ENCODE results near the gene ASXL3.

ASXL3 gene

DNA sequence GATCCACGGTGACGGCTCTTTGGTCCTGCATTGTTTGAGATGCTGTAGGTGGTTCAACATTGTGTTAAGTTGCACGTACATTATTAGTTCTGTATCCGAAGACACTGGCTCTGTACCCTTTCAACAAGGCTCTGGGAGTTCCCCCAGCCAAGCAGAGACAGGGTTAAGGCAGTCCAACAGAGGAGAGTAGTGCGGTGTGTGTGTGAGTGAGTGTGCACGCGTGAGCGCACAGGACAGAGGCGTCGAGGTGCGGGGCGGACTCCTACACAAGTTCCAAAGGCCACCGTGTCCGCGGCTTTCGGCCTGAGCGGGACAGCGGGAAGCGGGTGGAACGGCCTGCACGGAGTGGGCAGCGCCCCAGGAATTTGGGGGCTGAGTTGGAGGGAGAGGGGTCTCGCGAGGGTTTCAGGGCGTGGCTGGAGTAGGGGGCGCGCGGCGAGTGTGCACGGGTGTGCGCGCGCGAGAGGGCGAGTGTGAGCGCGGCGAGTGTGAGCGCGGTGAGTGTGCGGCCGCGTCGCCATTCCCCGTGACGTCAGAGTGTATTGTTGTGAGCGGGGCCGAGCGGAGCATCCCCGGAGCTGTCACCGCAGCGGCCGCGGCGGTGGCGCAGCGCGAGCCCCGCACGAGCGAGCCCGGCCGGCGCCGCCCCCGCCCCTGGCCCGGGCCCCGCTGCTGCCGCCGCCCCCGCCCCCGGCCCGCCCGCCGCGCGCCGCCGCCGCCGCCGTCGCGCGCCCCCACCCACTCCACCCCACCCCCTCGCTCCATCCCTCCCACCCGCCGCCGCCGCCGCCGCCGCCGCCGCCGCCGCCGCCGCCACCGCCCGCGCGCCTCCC is at the start of gene ASXL3:
Gene ASXL3 (plus strand): TSS at position 535 of the 833 bp plus-strand sequence. CDS start 413 bp downstream, outside the sequence.
- DNase-seq (ENCODE audit: low read depth) = no peak

DNA sequence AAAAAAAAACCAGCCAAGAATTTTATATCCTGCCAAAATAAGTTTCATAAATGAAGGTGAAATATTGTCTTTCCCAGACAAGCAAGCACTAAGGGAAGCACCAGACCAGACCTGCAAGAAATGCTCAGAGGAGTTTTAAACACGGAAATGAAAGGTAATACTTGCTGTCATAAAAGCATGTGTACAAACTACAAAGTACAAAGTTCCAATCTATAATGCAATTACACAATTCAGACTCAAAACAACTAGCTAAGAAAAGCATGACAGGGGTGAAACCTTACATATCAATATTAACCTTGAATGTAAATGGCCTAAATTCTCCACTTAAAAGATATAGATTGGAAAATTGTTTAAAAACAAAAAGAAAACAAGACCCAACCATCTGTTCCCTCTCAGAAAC is 45.0 kb upstream of the ASXL3 start:
- DNase-seq (ENCODE audit: low read depth) = no peak

DNA sequence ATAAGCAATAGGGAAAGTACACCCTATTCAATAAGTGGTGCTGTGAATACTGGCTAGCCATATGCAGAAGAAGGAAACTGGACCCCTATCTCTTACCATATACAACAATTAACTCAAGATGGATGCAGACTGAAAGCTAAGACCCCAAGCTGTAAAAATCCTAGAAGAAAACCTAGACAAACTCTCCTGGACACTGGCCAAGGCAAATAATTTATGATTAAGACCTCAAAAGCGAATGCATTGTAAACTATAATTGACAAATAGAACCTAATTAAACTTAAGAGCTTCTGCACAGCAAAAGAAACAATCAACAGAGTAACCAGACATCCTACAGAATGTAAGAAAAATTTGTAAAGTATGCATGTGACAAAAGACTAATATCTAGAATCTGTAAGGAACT is 41.1 kb upstream of the ASXL3 start:
- no peak for DNase-seq (ENCODE audit: low read depth)

DNA sequence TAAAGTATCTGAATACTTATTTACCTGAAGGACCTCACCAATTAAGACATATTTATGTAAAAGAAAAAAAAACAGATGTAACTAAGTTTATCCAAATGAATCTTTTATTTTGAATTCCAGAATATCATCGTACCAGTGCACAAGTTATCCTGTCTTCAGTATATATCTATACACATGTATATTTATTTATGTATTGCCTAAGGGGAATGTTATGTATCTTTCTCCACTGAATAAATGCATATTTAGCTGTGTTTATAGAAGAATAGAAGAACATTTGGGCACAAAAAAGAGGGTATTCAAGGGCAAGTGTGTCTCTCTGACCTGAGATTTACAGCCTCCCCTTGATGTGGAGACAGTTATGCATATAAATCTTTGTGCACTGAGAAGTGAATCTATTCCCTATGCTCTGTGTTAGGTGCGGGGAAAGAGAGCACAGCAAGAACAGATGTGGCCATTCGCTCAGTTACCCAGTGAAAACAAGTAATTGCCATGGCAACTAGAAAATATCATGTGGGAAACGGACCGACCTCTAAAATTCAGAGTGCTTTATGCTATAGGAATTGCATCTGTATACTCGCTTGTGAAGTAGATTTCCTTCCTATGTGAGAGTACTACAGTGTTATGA is 39.5 kb upstream of the ASXL3 start:
- DNase-seq (ENCODE audit: low read depth) = no peak

DNA sequence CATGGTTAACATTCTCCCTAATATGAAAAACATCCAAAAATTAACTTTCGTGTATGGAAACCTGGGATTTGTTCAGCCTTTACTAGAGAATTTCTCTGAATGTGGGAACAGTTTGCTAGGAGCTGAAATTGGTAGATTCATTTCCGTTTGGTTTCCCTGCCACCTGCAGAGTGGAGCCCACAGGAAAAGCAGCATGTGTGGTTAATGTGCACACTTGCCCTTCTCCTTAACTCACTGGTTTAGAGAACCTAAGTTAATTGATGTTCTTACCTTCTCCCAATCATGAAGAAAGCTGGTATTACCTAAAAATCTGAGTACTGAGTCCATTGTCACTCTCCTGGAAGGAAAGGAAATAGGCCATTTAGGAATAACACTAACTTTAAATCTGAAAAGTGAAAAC is 37.6 kb upstream of the ASXL3 start:
- DNase-seq (ENCODE audit: low read depth) = no peak

- DNase-seq (ENCODE audit: low read depth) = no peak
These were observed 36.7 kb upstream of the ASXL3 start for GRCh38 chr18:33541316-33541715.

DNA sequence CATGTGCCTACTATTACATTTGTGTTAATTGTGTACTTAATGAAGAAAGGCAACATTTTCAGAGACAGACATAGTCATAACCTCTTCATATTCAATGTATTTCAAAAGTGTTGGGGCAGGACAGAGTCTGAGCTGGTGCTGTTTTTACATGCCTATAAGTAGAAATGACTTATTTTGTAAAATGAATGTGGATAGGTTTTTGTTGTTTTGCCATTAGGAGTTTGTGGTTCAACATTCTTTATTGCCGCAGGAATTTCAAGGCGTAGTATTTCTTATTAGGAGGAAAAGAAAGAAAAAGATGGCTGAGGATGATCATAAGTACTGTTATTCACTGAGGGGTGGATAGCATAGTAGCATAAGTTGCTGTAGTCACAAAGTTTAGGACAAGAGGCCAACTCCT is 21.2 kb upstream of the ASXL3 start:
- DNase-seq (ENCODE audit: low read depth) = no peak

- DNase-seq (ENCODE audit: low read depth) = no peak
These were observed 20.3 kb upstream of the ASXL3 start for GRCh38 chr18:33557706-33558105.

DNA sequence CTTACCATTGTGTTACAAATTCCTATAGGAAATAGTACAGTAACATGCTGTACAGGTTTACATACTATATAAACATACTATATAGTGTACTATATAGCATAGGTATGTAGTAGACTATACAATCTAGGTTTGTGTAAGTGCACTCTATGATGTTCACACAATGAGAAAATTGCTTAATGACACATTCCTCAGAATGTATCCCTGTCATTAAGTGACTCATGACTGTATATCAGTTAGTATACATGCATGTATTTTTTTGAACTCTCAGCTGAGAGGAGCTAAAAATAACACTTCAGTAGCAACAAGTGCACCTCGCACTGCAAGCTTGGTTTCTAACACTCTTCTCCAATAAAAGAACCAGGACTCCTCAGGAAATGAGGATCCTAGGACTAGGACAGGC is 19.5 kb upstream of the ASXL3 start:
- no peak for DNase-seq (ENCODE audit: low read depth)

GRCh38 chr18:33560686-33561370 is 17.2 kb upstream of the ASXL3 start:
- DNase-seq (ENCODE audit: low read depth) = no peak

DNA sequence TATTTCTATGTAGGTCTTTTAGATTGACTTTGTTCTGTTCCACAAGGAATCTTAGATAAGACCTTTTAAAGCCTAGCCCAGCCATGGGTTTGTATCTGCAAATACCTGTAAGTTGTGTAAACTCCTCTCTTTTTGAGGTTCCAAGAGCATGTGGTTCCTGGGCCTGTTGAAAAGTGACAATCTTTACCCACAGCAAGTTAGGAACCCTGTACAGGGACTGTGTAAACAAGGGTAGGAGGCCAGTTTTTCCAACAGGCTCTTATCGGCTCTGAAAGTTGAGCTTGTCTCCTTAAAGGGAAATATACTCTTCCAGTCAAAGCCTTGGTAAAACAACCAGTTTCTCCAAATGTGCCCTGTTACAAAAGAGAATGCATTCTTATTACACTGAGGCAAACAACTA is 15.3 kb upstream of the ASXL3 start:
- DNase-seq (ENCODE audit: low read depth) = no peak

- no peak for DNase-seq (ENCODE audit: low read depth)
These were observed 10.3 kb upstream of the ASXL3 start for GRCh38 chr18:33567705-33568104.

DNA sequence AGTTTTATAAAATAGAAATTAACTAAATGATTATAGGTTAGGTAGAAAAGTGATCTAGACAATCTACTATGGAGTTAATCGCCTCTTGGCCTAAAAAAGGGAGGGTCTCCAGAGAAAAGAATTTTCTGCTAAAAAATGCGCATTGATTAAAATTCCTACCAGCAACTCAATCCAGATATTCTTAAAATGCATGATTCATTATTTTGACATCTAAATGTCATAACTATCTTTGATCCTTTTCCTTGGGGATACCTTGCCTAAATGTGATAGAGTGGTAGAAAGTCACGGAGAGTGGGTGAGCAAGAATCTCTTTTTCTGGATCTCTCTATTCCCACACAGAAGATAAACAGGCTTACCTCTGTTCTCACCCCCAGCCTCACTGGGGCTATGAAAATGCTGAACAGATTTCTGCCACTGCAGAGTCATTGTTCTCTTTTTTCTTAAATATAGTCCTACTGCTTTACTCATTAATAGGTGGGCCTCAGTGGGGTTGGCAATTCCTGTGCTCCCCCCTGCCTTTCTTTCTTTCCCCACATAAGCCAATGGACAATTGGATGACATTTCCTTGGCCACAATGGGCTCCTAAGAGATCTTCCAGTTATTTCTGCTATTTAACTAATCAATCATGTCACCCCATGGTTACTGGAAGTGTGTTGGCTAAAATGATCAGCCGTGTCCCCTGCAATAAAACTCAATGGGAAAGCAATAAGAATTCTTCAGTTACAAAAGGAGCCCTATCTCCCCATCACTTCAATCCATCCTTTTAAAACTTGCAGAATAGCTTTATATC is 5.8 kb upstream of the ASXL3 start:
- no peak for DNase-seq (ENCODE audit: low read depth)

DNA sequence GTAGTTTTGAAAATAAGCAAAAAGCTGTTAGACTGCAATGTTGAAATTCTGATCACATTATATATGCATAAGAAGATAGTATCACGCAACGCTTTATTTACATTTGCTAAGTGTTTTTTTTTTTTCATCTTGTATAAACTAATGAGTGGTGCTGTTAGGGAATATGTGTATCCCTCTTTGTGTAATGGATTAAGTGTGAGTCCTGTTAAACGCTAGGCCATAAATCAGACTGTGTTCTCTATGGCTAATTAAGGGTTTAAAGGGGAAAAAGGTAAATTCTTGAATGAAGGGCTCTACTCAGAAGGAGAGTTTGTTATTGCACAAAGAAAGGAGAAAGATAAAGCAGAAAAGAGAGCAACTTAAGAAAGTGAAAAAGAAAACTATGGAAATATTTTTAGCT is 4.8 kb upstream of the ASXL3 start:
- no peak for DNase-seq (ENCODE audit: low read depth)

DNA sequence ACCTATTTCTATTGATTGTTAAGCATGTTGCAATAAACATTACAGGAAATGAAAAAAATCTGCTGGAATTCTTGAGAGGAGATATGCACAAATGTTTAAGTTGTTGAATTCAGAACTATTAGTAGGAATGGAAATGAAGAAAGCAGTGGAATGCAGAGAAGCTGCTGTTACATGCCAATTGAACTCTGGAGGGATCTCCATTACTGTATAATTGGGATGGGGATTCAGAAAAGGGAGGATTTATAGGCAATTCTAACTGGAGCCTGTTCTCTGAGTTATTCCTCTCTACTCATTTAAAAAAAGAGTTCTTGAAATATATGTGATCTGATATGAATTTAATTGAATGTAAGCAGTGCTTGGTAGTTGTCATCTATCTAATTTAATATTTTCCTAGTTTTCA is 2.6 kb upstream of the ASXL3 start:
- DNase-seq (ENCODE audit: low read depth) = no peak

DNA sequence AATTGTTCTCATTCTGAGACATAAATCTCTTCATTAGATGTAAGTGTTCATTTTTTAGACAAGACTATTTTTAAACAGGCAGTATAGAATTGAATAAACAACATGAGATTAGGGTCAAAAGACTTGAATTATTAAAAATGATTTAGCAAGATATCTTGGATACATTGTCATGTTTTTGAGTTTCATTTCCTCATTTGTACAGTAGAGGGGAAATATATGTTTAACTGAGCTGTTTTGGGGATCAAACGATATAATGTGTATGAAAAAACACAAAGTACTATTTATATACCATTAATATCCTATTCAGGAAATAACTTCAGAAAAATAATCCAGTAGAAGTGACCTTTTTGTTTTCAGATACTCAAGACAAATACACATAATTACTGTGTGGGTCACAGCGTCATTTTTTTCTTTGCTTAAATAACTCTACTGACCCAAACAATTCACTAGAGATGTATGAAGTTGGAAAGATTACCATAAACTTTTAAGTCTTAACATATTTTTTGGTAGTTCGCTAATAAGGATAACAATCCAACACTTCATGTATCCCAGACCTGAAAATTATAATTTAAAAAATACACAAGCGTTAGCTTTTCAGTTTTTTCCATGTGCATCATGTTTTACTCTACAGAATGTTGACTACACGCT is 896 bp upstream of the ASXL3 start:
- DNase-seq (ENCODE audit: low read depth) = no peak

DNA sequence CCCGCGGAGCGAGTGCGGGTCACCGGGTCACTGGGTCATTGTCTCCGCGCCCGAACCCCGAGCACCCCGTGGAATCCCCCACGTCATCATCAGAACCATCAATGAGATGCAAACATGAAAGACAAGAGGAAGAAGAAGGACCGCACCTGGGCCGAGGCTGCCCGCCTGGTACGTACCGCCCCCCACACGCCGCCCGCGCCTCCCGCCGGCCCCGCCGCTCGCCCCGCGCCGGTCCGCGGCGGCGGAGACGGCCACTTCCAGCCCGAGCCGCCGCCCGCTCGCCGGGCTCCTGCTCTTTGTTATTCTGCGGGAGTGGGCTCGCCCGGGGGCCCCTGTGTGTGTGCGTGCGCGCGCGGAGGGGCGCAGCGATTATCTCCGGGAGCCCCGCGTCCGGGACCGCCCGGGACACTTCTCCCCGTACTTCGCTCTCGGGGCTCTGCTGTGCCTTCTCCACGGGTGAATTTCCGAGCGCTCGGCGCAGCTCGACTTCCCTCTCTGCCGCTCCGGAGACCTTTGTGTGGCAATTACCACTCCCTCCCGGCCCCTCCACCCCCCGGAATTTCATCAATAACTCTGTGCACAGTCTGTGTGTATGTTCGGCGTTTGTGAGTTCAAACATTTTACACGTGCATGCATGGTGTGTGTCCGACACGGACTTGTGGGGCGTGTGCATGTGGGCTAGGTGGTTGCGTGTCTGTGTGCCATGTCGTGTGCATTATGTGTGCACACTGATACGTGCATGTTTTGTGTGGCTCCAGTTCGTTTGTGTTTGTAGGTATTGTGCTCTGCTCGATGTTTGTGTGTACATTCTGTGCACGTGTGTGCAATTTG is 714 bp downstream of the ASXL3 start:
- no peak for DNase-seq (ENCODE audit: low read depth)

- DNase-seq (ENCODE audit: low read depth) = no peak
These were observed 1.6 kb downstream of the ASXL3 start for GRCh38 chr18:33579349-33580215.

GRCh38 chr18:33580546-33580945 is 2.5 kb downstream of the ASXL3 start:
- no peak for DNase-seq (ENCODE audit: low read depth)

GRCh38 chr18:33581856-33582255 is 3.8 kb downstream of the ASXL3 start:
- DNase-seq (ENCODE audit: low read depth) = no peak
